Stimulated activated CD4-positive, alpha-beta T cell treated with anti-CD3 and anti-CD28 coated beads, Interleukin-2, amount 100 ng/mL, for 24 hours (primary cell): ENCODE data around the gene NECTIN1.
"Not testable (repeated sequence)": the region's sequence is repeated elsewhere in the genome, so short reads cannot be mapped to it uniquely, and the experiment has no call there.

Experiments
- DNase-seq, 2 donors: peaks; one replicate each; pipeline ENCODE4 v3.0.0-alpha.2; 2020

Gene NECTIN1

DNA sequence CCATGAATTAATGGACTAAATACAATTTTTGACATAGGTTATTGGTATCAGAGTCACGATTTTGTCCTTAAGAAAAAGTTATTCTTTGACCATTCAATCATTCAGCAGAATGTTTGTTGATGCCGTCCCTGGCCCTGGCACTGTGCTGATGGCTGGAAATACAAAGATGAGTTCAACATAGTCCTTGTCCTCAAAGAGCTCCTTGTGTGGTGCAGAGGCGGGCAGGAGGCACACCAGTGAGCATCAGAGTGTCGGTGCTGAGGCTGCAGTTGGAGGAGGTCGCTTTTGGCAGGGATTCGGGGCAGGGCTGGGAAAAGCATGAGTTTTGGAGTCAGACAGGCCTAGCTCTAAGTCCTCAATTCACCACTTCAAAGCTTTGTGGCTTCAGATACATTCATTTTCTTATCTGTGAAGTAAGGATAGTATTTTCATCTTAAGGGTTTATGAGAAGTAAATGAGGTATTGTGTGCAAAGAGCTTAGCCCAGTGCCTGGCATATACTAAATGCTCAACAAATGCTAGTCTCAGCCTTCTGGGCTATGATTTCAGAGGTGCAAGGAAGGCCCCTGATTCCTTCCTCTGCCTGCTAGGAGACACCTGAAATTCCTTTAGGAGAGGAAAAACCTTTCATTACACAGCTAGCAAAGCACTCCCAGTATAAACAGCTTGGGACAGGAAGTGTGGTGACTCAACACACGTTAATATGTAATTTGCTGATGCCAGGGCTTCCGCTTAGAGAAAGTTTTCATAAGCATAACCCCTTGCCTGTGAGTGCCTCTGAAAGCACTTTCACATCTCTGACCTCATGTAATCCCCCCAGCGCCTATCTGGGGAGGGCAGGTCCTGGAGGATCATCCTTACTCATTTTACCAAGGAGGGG lies 113.8 kb downstream of the NECTIN1 start:
- no peak for DNase-seq

DNA sequence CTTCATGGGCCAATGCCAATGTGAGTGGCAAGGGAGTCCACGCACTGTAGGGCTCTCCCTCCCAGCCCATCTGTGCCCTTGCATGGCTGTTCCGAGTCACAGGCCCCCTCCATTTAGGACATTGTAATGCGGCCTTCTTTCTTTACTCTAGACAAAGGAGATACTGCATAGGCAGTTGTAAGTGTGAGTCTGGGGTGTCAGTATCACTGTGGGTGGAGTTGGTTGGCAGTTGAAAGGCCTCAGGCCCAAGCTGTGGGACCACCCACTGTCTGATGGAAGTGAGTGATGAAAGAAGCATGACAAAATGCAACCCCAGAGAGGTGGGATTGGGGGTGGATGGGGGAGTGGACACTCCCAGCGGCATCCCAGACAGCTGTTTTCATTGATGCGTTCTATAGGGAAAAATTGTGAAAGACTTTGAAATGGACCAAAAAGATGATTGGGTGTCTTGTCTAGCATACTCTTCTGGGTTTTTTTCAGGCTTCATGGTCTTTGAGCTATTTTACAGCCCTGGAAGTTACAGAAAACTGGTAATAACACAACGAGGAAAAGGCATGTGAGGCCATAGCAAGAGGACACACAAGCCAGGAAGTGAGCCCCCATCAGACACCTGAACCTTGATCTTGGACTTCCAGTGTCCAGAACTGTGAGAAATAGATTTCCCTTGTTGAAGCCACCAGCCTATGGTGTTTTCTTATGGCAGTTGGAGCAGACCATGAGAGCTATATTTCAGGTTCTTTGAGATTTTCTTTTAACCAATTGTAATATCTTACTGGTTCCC lies 114.6 kb downstream of the NECTIN1 start:
- DNase-seq: no peak

- no peak for DNase-seq
Measured at GRCh38 chr11:119612814-119613213, 116.2 kb downstream of the NECTIN1 start.

DNA sequence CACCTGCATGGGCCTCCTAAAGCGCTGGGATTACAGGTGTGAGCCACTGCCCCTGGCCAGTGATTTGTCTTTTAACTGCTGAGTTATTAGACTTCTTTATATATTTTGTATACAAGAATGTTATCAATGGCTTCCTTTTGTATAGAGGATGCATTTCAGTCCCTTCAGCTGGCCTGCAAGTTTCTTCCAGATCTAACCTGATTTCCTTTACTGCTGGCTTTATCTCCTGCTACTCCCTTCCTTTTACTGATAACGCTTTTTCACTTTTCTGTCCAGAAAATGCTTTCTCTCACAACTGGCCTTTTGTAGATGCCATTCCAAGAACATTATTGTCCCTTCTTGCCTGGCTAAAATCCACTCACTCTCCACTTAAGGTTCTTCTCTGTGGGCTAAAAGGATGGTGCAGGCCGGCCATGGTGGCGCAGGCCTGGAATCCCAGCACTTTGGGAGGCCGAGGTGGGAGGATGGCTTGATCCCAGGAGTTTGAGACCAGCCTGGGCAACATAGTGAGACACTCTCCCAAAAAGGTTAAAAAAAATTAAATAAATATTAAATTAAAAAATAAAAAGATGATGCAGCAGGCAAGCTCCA lies 118.1 kb downstream of the NECTIN1 start:
- DNase-seq: no peak

GRCh38 chr11:119608781-119609180 lies 120.2 kb downstream of the NECTIN1 start:
- no peak for DNase-seq

GRCh38 chr11:119608201-119608600 lies 120.8 kb downstream of the NECTIN1 start:
- DNase-seq: no peak

DNA sequence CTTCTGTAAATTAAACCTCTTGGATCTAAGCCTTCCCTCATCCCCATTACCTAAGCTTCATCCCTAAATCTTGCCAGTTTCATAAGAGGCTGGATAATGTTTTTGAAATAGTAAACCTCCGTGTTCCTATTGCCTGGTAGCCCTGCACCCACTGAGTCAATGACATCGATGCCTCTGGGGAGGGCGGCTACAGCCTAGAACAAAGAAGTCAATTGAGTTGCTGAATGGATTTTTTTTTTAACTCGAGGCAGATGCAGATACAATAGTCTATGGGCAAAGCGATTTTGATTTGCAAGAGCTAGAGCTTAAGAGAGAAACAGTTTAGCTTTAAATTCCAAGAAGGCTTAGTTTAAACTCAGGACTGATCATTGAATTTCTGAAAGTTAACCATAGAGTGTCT lies 121.3 kb downstream of the NECTIN1 start:
- no peak for DNase-seq

DNA sequence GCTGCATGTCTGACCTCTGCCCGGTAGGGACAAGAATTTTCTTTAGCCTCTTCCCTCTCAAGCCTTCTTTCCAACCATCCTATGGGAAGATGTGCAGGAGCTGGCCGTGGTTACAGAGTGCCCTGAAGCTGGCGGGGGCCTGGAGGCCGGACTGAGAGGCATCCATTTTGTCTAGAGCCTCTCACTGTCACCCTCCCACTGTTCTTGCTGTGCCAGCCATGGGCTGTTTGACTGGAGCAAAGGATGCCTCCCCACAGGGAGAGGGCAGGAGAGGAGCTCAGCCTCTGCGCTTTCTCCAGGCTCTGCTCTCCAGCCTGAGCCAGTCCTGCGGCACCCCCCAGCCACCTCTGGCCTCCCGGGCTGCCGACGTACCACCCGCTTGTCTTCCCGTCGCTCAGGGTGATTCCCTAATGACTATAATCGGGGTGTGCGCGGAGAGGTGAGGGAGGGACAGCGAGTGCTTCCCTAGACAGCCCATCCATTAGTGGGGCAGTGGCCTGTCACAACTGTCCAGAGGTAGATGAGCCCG lies 123.8 kb downstream of the NECTIN1 start:
- DNase-seq: no peak

GRCh38 chr11:119602745-119603373 lies 126.1 kb downstream of the NECTIN1 start:
- DNase-seq: no peak

DNA sequence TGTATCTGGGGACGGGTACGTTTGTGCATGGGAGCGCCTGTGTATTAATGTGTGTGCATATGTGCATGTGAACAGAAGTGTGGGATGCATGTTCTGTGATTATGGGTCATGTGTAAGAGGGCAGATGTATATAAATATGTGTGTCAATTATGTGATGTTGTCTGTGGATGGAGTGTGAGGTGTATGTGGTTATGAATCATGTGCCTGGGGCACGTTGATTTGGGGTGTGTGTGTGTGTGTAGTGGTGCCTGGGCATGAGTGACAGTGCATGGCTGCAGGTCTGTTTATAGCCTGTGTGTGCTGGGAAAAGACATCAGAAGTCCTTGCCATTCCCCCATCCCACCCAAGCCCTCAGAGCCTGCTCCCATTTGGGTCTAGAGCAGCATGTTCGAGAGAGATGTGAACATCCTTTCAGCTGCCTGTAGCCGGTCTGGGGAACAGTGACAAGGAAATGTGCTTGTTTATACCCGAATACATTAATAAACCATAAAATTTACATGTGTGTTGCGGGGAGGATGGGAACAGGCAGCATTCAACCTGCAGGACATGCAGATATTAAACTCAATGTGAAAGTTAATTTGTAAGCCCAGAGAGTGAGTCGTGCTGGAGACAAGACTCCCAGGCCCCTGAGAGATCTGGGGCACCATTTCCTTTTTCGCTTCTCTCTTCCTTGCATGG lies 129.0 kb downstream of the NECTIN1 start:
- DNase-seq: no peak

DNA sequence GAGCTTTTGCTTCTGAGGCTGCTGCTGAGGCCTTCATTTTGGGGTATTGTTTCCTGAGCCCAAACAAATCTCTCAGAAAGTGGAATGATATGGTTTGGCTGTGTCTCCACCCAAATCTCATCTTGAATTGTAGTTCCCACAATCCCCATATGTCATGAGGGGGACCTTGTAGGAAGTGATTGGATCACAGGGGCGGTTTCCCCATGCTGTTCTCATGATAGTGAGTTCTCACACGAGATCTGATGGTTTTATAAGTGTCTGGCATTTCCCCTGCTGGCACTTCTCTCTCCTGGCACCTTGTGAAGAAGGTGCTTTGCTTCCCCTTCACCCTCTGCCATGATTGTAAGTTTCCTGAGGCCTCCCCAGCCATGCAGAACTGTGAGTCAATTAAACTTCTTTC lies 133.1 kb downstream of the NECTIN1 start:
- DNase-seq: not testable (repeated sequence)

DNA sequence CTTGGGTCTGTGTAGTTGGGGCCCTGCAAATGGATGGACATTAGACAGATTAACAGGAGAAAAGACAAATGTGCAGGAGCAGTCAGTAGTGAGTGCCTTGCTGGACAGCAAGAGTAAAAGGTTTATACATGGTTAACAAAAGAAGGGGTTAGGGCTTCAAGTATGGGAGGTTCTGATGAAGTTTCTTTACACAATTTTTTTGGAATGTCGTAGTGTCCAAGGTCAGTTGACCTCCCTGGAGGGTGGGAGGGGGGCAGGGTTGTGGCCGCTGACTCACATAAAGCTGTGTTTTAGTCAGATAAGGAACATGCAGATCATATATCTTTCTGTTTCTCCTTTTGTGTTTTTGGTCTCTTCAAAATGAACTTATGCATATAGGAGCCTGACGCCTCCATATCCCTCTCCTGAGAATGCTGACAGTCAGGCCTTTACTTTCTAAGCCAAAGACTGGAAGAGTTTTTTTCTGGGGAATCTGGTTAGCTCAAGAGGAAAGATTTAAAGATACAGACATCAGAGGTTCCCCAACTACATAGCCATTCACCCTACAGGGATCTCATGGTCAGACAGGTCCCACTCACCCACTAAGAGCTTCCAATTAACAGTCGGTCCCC lies 134.3 kb downstream of the NECTIN1 start:
- no peak for DNase-seq

GRCh38 chr11:119593346-119593745 lies 135.7 kb downstream of the NECTIN1 start:
- no peak for DNase-seq

GRCh38 chr11:119592642-119593041 lies 136.4 kb downstream of the NECTIN1 start:
- DNase-seq: no peak

DNA sequence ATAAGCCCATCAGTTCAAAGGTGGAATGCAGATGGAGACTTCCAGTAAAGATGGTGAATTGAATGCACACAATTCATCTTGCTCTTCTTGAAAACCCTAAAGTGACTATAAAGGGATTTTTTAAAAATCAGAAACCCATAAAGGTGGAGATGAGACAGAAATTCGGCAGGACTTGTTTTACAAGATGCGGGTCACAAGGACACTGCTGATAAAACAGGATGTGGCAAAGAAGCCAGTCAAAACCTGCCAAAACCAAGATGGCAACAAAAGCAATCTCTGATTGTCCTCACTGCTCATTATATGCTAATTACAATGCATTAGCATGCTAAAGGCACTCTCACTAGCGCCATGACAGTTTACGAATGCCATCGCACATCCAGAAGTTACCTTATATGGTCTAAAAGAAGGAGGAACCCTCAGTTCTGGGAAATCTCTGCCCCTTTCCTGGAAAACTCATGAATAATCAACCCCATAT lies 137.1 kb downstream of the NECTIN1 start:
- DNase-seq: no peak

GRCh38 chr11:119590651-119591351 lies 138.2 kb downstream of the NECTIN1 start:
- DNase-seq: no peak

GRCh38 chr11:119589001-119589400 lies 140.0 kb downstream of the NECTIN1 start:
- DNase-seq: no peak
